Measurements from ENCODE around the gene ZC3H18.

DNA sequence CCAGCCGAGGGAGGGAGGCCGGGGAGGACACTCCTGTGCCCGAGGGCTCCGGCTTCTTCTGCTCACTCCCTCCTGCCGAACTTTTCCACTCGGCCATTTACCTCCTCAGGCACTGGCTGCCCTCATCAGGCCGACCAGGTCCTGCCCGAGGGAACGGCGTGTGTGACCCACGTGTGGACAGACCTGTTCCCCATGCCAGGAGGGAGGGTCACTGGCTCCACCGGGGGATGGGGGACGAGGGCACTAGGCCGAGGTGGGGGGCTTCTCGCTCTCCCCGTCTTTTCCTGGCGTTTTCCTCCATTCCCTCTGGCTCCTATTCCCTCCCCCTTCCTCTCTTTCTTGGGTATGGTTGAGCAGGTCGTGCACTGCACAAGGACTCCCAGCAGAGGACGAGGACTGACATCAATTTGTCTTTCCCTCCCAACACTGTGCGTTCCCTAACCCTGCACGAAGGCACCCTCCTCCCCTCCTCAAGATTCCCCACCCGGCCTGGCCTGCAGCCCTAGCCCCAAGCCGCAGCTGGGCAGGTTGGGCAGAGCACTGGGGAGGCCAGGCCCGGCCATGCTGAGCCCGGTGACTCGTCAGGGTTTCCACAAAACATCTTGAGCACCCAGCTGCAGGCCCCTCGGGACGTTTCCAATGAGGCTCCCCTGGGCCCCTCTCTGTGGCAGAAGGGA is 64.9 kb downstream of the ZC3H18 start:
- TF ChIP-seq CTCF (IDR thresholded peaks at IDR 0.05; ENCODE audit: insufficient read depth, low read length) = no peak
- no peak for TF ChIP-seq POLR2AphosphoS5 (IDR thresholded peaks at IDR 0.05; ENCODE audit: low read depth)
- no peak for TF ChIP-seq REST (IDR thresholded peaks at IDR 0.05; ENCODE audit: insufficient replicate concordance, low read depth)
- no peak for TF ChIP-seq GABPA (IDR thresholded peaks at IDR 0.05; ENCODE audit: low read depth)

All from HL-60 (cell line).